Osteoblast (primary cell): ENCODE data around the gene CHSY1. TPM values are rescaled to one million over a fixed set of nuclear protein-coding genes. Genes with fewer than 3 reads are reported as not detected.
A peak's percentile ranks its signal among the peaks of the same experiment; 100 is the strongest.

Experiments
- DNase-seq: peaks from one replicate; pipeline ENCODE4 v3.0.0; 2011; ENCODE audit warnings: low spot score, mixed read lengths; ENCODE audit not compliant: insufficient read length; ENCODE audit errors: missing footprints
- H2AFZ ChIP-seq: 2 replicates; pipeline ENCODE4 v1.6.0; 2011; ENCODE audit warnings: mild to moderate bottlenecking, low read length
- H3K27ac ChIP-seq: 2 replicates; pipeline ENCODE4 v1.5.1; 2011; ENCODE audit warnings: mild to moderate bottlenecking, low read depth, low read length, moderate library complexity
- H3K27me3 ChIP-seq: 2 replicates; pipeline ENCODE4 v1.6.0; 2012; ENCODE audit warnings: mild to moderate bottlenecking, control low read depth, inconsistent platforms, low read length, moderate library complexity; ENCODE audit not compliant: insufficient read depth
- H3K36me3 ChIP-seq: 2 replicates; pipeline ENCODE4 v1.5.1; 2011; ENCODE audit warnings: mild to moderate bottlenecking, low read length, control low read depth, moderate library complexity; ENCODE audit not compliant: insufficient read depth
- H3K4me1 ChIP-seq: 2 replicates; pipeline ENCODE4 v1.5.1; 2011; ENCODE audit warnings: mild to moderate bottlenecking, low read length, control low read depth, moderate library complexity; ENCODE audit not compliant: insufficient read depth
- H3K4me2 ChIP-seq: 2 replicates; pipeline ENCODE4 v1.6.0; 2011; ENCODE audit warnings: mild to moderate bottlenecking, low read length; ENCODE audit not compliant: insufficient read depth
- H3K4me3 ChIP-seq: fragments of 200-600 bp; sonication (generic); 3 replicates; pipeline ENCODE4 v1.5.1; 2012; ENCODE audit warnings: mild to moderate bottlenecking, low read length, inconsistent platforms; ENCODE audit not compliant: insufficient read depth
- H3K79me2 ChIP-seq: 2 replicates; pipeline ENCODE4 v1.6.0; 2012; ENCODE audit warnings: mild to moderate bottlenecking, low read length, control low read depth, inconsistent platforms; ENCODE audit not compliant: insufficient read depth
- H3K9me3 ChIP-seq: 2 replicates; pipeline ENCODE4 v1.5.1; 2011; ENCODE audit warnings: low read depth, low read length, control low read depth
- H4K20me1 ChIP-seq: 2 replicates; pipeline ENCODE4 v1.6.0; 2012; ENCODE audit warnings: mild to moderate bottlenecking, low read length, control low read depth; ENCODE audit not compliant: insufficient read depth
- total RNA-seq: library from RNA; depleted of rRNA; stranded (reverse); fragments of >200 nt; gene quantifications from 2 replicates; pipeline ENCODE4 v1.2.3, GENCODE V29; 2012
- TF ChIP-seq, protein P1 (sequence below): IDR thresholded peaks from 2 replicates; pipeline ENCODE4 v1.5.1; 2011; ENCODE audit warnings: mild to moderate bottlenecking, low read depth, low read length, moderate library complexity; ENCODE audit errors: extremely low read depth

Gene CHSY1
- total RNA-seq, 1 donor = 39.1 TPM

DNA sequence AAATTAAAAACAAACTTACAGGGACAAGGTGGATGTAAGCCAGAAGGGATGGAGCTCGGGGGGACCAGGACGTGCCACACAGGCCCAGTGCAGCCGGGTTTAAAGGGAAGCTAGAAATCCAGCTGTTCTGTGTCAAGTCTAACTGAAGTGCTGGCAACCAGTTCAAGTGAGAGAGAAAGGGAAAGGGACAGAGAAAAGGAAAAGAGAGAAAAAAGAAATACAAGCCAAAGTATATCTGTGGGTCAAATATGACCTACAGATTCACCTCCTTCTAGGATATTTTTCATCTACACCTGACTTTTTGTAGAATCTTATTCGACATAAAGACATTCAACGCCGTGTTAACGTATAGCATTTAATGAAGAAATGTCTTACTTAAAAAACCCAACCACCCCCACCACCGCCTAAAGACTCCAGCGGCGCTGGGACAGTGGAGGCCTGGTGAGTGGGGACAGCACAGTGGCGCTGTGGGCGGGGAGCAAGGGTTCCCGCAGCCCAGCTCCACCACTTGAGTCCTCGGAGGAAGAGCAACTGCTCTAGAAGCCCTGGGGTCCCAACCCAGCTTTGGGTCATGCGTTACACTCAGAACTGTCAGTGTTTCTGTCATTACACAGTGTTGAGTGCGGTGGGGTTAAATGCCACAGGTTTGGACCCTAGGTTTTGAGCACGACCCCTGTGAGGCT is 62.3 kb downstream of the CHSY1 start:
- Histone ChIP-seq H3K4me1 (peaks cover 66% of the 10 kb centered on the region), H3K79me2 (peaks cover 97% of the 10 kb centered on the region), H3K4me2 (peak overlapping the region; percentile 83), H3K9me3 (no peaks in the 10 kb centered on the region), H3K27me3 (no peaks in the 10 kb centered on the region), H3K36me3 (peaks cover 12% of the 10 kb centered on the region), H2AFZ (no peak overlapping the region), H3K4me3 (peak overlapping the region; percentile 66), H3K27ac (peak overlapping the region; percentile 99), H4K20me1 (no peaks in the 10 kb centered on the region)
- DNase-seq = no peak
- TF ChIP-seq, protein P1, sequence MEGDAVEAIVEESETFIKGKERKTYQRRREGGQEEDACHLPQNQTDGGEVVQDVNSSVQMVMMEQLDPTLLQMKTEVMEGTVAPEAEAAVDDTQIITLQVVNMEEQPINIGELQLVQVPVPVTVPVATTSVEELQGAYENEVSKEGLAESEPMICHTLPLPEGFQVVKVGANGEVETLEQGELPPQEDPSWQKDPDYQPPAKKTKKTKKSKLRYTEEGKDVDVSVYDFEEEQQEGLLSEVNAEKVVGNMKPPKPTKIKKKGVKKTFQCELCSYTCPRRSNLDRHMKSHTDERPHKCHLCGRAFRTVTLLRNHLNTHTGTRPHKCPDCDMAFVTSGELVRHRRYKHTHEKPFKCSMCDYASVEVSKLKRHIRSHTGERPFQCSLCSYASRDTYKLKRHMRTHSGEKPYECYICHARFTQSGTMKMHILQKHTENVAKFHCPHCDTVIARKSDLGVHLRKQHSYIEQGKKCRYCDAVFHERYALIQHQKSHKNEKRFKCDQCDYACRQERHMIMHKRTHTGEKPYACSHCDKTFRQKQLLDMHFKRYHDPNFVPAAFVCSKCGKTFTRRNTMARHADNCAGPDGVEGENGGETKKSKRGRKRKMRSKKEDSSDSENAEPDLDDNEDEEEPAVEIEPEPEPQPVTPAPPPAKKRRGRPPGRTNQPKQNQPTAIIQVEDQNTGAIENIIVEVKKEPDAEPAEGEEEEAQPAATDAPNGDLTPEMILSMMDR = no peak

DNA sequence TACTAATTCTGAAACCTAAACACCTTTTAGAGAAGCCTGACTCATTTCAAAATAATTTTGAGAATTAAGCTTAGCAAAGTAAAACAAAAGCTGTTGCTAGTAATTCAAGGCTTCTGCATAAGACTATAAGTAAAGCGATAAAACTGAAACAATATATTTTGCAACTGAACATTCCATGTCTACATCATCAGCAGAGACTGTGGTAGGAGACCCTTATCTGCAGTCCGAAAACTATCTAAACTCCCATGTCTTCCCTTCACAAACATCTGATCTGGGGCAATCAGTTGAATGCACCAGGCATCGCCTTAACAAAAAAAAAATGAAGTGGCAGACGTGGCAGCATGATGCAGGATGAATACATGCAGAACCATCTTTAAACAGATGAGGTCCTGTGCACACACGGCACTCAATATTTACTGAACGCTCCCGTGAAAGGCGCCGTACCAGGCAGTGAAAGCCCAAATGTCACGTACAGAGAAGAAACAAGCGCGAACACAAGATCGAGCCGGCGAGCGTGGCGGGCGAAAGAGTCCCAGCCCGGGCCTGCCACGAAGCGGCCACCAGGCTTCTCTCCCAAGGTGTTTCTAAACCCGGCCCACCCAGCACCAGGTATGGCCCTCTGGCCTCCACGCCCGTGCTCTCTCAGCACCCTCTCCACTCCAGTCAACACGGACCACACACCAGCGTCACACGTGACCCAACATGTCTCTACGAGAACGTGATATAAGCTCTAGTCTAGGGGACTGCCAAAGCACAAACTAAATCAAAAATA is 63.0 kb downstream of the CHSY1 start:
- Histone ChIP-seq H3K4me2 (peak overlapping the region; percentile 83), H4K20me1 (no peaks in the 10 kb centered on the region), H3K27ac (peak overlapping the region; percentile 99), H3K4me1 (peaks cover 59% of the 10 kb centered on the region), H3K9me3 (no peaks in the 10 kb centered on the region), H3K36me3 (peaks cover 15% of the 10 kb centered on the region), H3K27me3 (no peaks in the 10 kb centered on the region), H3K4me3 (peak overlapping the region; percentile 66), H3K79me2 (peaks cover 96% of the 10 kb centered on the region), H2AFZ (peak overlapping the region; percentile 2)
- peak; percentile 87 for DNase-seq
- TF ChIP-seq, protein P1 = no peak

DNA sequence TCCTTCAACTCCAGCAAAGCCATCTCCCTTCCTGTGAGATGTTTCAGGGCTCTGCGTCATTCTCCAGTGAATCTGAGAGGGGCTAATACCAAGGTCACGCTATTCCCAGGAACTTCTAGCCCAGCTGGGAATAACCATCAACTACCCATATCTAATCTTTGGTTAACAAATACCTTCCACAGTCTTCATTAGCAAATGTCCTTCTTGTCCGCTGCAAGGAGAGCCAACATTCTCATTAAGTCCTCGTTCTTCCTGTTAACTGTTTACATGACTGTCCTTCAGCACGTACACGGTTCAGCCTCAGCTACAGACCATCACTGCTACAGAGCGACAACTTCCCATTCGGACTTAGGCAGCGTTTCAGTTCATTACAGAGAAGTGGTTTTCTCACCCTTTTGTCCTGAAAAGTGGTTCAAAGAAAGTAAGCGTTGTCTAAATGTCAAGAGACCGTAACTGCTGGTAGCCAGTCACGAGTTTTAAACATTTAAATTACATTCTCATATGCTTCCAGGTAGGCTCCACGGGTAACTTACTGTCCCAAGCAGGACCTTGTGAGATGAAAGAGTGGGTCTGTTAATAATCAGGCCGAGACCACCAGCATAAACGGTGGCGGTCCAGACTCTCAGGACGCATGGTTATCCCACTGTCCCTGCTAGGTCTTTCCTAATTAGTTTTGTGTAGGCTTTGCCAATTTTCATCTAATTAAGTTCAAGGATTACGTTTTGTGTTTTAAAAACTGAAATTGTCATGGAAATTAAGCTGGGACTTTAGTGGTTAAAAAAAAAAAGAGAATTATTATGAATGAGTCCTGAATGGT is 63.8 kb downstream of the CHSY1 start:
- peak overlapping the region; percentile 83 for H3K4me2 ChIP-seq
- TF ChIP-seq, protein P1 = no peak
- peaks cover 96% of the 10 kb centered on the region for H3K79me2 ChIP-seq
- no peaks in the 10 kb centered on the region for H3K9me3 ChIP-seq
- peak overlapping the region; percentile 99 for H3K27ac ChIP-seq
- H3K4me1 ChIP-seq = peaks cover 51% of the 10 kb centered on the region
- no peak overlapping the region for H2AFZ ChIP-seq
- H3K4me3 ChIP-seq = peak overlapping the region; percentile 66
- H3K27me3 ChIP-seq = no peaks in the 10 kb centered on the region
- DNase-seq = peak; percentile 88
- peaks cover 20% of the 10 kb centered on the region for H3K36me3 ChIP-seq
- H4K20me1 ChIP-seq = no peaks in the 10 kb centered on the region
